Endothelial cell (in vitro differentiated cells): ENCODE data around the gene CAPRIN1. TPM values are rescaled to one million over a fixed set of nuclear protein-coding genes. Genes with fewer than 3 reads are reported as not detected.
A peak's percentile ranks its signal among the peaks of the same experiment; 100 is the strongest.
"Not testable (repeated sequence)": the region's sequence is repeated elsewhere in the genome, so short reads cannot be mapped to it uniquely, and the experiment has no call there.

Source experiments
- DNase-seq: peaks from one replicate; pipeline ENCODE4 v3.0.0; 2021; ENCODE audit warnings: low spot score
- H3K27ac Mint-ChIP-seq: one replicate; pipeline ENCODE4 v1.8.0; 2021; ENCODE audit warnings: mixed read lengths, inconsistent platforms; ENCODE audit not compliant: unreplicated experiment
- H3K27me3 Mint-ChIP-seq: one replicate; pipeline ENCODE4 v1.8.0; 2021; ENCODE audit warnings: mild to moderate bottlenecking, moderate library complexity, mixed read lengths, inconsistent platforms; ENCODE audit not compliant: unreplicated experiment
- H3K36me3 Mint-ChIP-seq: one replicate; pipeline ENCODE4 v1.8.0; 2021; ENCODE audit warnings: mild to moderate bottlenecking, low read depth, mixed read lengths, inconsistent platforms; ENCODE audit not compliant: unreplicated experiment
- H3K4me1 Mint-ChIP-seq: one replicate; pipeline ENCODE4 v1.8.0; 2021; ENCODE audit warnings: mild to moderate bottlenecking, mixed read lengths, inconsistent platforms; ENCODE audit not compliant: unreplicated experiment
- H3K4me3 Mint-ChIP-seq: one replicate; pipeline ENCODE4 v1.8.0; 2021; ENCODE audit warnings: mild to moderate bottlenecking, mixed read lengths, inconsistent platforms; ENCODE audit not compliant: unreplicated experiment
- H3K9me3 Mint-ChIP-seq: one replicate; pipeline ENCODE4 v1.8.0; 2021; ENCODE audit warnings: mixed read lengths, inconsistent platforms; ENCODE audit not compliant: unreplicated experiment
- CTCF ChIP-seq: fragments of 200-600 bp; sonication (generic); IDR thresholded peaks from one replicate; pipeline ENCODE4 v1.5.0; 2021; ENCODE audit warnings: antibody characterized with exemption; ENCODE audit not compliant: unreplicated experiment
- total RNA-seq: library from RNA; stranded (reverse); fragmentation: NEBNext Ultra II Directional; extraction: Animal tissue kit (Norgen Biotek cat#: 25700); gene quantifications from one replicate; pipeline ENCODE4 v1.2.1, GENCODE V29; 2021; ENCODE audit not compliant: unreplicated experiment

Gene CAPRIN1
- total RNA-seq, 1 donor from 2014 or later, result 257 TPM

- no peak for TF ChIP-seq CTCF
- Mint-ChIP-seq H3K4me3 (peak overlapping the region; percentile 91), H3K27ac (peak overlapping the region; percentile 97), H3K27me3 (peaks cover 9% of the 10 kb centered on the region), H3K36me3 (peaks cover 12% of the 10 kb centered on the region), H3K4me1 (peaks cover 22% of the 10 kb centered on the region), H3K9me3 (no peaks in the 10 kb centered on the region)
- DNase-seq, result no peak
These were observed 766 bp upstream of the CAPRIN1 start for GRCh38 chr11:34050581-34051348.

- no peak for TF ChIP-seq CTCF
- Mint-ChIP-seq H3K4me3 (peak overlapping the region; percentile 99), H3K4me1 (peaks cover 24% of the 10 kb centered on the region), H3K36me3 (peaks cover 12% of the 10 kb centered on the region), H3K9me3 (no peaks in the 10 kb centered on the region), H3K27me3 (peaks cover 9% of the 10 kb centered on the region), H3K27ac (no peak overlapping the region)
- DNase-seq, result peak; percentile 96
These were observed 591 bp downstream of the CAPRIN1 start for GRCh38 chr11:34052036-34052607.

GRCh38 chr11:34052608-34053160, 1.2 kb downstream of the CAPRIN1 start:
- peaks cover 12% of the 10 kb centered on the region for H3K36me3 Mint-ChIP-seq
- peak overlapping the region; percentile 99 for H3K4me3 Mint-ChIP-seq
- DNase-seq, result peak; percentile 31
- H3K4me1 Mint-ChIP-seq, result peaks cover 26% of the 10 kb centered on the region
- peak overlapping the region; percentile 87 for H3K27ac Mint-ChIP-seq
- H3K9me3 Mint-ChIP-seq, result no peaks in the 10 kb centered on the region
- no peak for TF ChIP-seq CTCF
- peaks cover 9% of the 10 kb centered on the region for H3K27me3 Mint-ChIP-seq

- Mint-ChIP-seq H3K9me3 (no peaks in the 10 kb centered on the region), H3K27me3 (peaks cover 9% of the 10 kb centered on the region), H3K36me3 (peaks cover 12% of the 10 kb centered on the region), H3K27ac (peak overlapping the region; percentile 87), H3K4me1 (peaks cover 26% of the 10 kb centered on the region), H3K4me3 (peak overlapping the region; percentile 99)
- TF ChIP-seq CTCF, result no peak
- DNase-seq, result peak; percentile 62
These were observed 1.7 kb downstream of the CAPRIN1 start for GRCh38 chr11:34053161-34053686.

- Mint-ChIP-seq H3K36me3 (peaks cover 12% of the 10 kb centered on the region), H3K4me1 (peaks cover 33% of the 10 kb centered on the region), H3K4me3 (peak overlapping the region; percentile 99)
- not testable (repeated sequence) for H3K9me3 Mint-ChIP-seq, H3K27ac Mint-ChIP-seq, DNase-seq, H3K27me3 Mint-ChIP-seq
These were observed 2.8 kb downstream of the CAPRIN1 start for GRCh38 chr11:34054351-34054750.
